Cardiac fibroblast (primary cell): ENCODE data around the gene TAF7.
A peak's percentile ranks its signal among the peaks of the same experiment; 100 is the strongest.
"Not testable (repeated sequence)": the region's sequence is repeated elsewhere in the genome, so short reads cannot be mapped to it uniquely, and the experiment has no call there.

Source experiments
- DNase-seq, 2 donors: peaks; one replicate each; pipeline versions ENCODE4 v3.0.0 to v3.0.0-alpha.2; 2010; ENCODE audit warnings: low read depth in 2 of 2
- H3K4me3 ChIP-seq, 2 donors: replicated peaks in 1 of 2; 1 replicate in 1 of 2; 2 replicates in 1 of 2; pipeline ENCODE4 v1.5.1; 2011; ENCODE audit warnings: low read depth in 2 of 2, low read length in 2 of 2, mild to moderate bottlenecking in 2 of 2, moderate library complexity in 1 of 2
- TF ChIP-seq, protein P1 (sequence below): IDR thresholded peaks from one replicate; pipeline ENCODE4 v1.5.1; 2011; ENCODE audit warnings: low read depth, mild to moderate bottlenecking, low read length, inconsistent platforms

The TAF7 gene

DNA sequence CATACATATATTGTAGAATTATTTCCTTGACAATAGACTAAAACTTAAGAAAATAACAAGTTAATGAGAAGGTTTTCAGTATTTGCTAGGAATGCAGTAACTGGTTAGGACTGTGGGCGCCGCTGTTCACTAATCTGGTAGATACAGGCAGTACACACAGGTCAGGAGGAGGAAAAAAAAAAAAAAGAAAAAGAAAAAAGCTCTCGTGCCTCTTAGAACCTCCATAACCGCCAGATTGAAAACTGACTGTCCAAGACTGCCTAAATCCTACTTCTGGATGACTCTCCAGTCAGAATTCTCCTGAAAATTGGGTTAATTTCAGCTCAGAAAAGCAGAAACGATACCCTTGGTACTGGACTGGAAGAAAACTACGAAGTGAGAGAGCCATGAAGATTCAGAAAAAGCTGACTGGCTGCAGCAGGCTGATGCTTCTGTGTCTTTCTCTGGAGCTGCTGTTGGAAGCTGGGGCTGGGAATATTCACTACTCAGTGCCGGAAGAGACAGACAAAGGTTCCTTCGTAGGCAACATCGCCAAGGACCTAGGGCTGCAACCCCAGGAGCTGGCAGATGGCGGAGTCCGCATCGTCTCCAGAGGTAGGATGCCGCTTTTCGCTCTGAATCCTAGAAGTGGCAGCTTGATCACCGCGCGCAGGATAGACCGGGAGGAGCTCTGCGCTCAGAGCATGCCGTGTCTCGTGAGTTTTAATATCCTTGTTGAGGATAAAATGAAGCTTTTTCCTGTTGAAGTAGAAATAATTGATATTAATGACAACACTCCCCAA is 9.9 kb upstream of the TAF7 start, which contains the start of gene PCDHGA1:
TSS of gene PCDHGA1 (plus strand) at position 216 of the 782 bp plus-strand sequence.
- H3K4me3 ChIP-seq: peak within 1 kb of the TSS; percentile 0 to 35
- peak; percentile 59 to 75 for DNase-seq
- TF ChIP-seq, protein P1, sequence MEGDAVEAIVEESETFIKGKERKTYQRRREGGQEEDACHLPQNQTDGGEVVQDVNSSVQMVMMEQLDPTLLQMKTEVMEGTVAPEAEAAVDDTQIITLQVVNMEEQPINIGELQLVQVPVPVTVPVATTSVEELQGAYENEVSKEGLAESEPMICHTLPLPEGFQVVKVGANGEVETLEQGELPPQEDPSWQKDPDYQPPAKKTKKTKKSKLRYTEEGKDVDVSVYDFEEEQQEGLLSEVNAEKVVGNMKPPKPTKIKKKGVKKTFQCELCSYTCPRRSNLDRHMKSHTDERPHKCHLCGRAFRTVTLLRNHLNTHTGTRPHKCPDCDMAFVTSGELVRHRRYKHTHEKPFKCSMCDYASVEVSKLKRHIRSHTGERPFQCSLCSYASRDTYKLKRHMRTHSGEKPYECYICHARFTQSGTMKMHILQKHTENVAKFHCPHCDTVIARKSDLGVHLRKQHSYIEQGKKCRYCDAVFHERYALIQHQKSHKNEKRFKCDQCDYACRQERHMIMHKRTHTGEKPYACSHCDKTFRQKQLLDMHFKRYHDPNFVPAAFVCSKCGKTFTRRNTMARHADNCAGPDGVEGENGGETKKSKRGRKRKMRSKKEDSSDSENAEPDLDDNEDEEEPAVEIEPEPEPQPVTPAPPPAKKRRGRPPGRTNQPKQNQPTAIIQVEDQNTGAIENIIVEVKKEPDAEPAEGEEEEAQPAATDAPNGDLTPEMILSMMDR: peak; percentile 72

DNA sequence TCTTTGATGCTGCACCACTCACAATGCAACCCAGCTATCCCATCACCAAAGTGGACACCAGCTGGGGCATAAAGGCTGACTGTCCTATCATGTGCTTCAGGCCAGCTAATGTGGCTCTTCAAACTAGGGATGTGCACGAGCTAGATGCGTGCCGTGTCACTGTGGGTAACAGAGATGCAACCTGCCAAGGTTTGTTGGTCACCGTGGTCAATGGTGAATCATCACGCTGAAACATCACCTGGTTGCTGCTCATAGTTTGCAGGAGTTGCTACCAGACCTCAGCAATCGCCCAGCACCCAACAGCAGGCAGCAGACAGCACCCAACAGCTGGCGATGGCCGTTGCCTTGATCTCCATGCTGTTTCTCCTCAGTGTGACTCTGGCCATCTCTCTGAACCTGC is 7.6 kb upstream of the TAF7 start:
- no peak for DNase-seq
- no peak overlapping the region for H3K4me3 ChIP-seq
- TF ChIP-seq, protein P1: no peak

DNA sequence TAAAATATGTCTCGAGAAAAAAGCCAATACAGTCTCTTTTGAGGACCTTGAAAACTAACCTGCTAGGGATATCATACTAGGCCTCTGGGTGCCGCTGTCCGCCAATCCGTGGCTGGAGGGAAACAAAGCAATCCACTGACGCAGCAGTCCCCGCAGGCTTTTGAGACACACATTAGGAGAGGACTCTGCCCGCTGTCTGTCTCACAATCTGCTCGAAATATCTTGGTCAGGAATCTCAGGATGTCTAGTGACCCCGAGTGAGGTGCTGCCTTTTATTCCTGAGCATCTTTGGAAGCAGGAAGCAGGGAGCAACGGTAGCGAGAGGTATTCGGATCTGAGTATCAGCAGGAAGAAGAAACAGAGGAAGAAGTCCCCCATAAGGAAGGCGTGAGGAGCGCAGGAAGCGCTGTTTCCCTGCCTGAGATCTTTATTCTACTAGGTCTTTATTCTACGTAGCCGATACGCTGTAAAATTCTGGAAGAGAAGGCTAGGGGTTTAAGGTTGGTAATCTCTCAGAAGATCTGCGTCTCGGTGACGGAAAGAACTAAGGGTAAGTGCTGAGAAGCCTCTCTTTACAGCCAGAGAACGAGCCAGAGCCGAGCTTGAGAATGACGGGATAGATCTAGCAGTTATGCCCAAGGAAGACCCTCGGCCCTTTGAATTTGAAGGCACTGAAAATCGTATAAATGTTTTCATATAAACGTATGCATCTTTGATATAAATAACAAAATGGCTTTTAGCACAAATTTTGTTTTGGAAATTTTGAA is 5.7 kb upstream of the TAF7 start:
- TF ChIP-seq, protein P1: peak; percentile 78
- H3K4me3 ChIP-seq: peak overlapping the region; percentile 35 to 41
- DNase-seq: peak; percentile 72 to 81

DNA sequence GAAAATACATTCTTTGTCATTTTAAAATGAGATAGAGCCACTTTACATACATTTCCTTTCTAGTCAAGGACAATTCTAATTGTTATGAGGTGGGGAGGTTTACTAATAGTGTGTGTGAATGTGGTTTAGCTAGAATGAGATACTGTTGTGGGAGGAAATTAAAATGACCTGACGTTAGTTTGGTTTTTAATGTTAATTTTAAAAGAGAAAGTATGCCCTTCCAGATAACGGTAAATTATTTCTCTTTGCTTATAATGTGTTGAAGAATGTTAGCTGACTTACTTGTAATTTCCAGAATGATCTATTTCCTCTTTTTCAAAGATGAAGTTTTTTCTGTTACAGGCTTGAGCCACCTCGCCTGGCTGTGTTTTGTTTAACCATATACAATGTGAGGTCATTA is 1.7 kb upstream of the TAF7 start:
- H3K4me3 ChIP-seq: no peak overlapping the region
- DNase-seq: no peak
- TF ChIP-seq, protein P1: no peak

DNA sequence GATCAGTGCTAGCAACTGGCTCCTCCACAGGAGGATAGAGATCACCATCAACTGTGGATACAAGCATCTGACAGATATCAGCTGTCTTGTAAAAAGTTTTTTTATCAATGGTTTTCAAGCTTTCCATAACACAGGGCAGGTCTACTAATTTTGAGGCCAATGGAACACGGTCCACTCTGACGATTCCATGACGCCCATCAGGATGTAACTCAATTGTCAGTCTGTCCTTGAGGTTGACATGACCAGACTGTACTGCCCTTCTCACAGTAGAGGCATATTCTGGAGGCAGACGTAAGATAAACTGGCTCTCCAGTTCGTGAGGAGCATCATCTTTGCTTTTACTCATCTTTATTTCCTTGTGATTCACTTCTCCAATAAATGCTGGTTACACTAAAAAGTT is 885 bp downstream of the TAF7 start:
- TF ChIP-seq, protein P1: no peak

DNA sequence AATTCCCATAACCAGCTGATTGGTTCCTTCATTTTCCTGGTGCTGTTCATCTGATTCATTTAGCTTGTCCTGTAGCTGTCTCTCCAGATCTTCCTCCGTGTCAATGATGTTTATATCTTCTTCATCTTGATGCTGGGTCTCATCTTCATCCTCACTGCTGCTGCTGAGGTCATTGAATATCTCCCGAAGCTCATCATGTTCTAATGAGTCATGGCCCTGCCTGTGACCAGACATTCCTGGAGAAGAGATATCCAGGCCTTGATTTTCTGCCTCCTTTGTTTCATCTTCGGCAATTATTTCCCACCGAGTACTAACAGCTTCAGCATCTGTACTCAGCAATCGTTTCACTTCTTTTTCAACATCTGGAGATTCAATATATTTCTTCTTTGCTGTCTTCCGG is 1.4 kb downstream of the TAF7 start:
- DNase-seq: no peak
- TF ChIP-seq, protein P1: no peak
- no peak overlapping the region for H3K4me3 ChIP-seq

More for the DNA sequence above, 885 bp downstream of the TAF7 start:
- peak overlapping the region; percentile 71 to 82 for H3K4me3 ChIP-seq
- no peak for DNase-seq

DNA sequence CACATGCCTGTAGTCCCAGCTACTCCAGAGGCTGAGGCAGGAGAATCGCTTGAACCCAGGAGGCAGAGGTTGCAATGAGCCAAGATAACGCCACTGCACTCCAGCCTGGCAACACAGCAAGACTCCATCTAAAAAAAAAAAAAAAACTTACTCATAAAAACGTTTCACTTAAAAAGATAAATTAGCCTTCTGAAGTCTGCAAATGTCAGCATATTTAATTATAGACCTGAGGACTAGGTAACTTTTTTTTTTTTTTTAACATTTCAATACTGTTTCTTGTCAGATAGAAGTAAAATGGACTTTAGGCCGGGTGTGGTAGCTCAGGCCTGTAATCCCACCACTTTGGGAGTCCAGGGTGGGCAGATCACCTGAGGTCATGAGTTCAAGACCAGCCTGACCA is 3.6 kb downstream of the TAF7 start:
- H3K4me3 ChIP-seq: not testable (repeated sequence)

More for the DNA sequence above, 3.6 kb downstream of the TAF7 start:
- not testable (repeated sequence) for DNase-seq
